ENCODE results near the gene TPPP.
A peak's percentile ranks its signal among the peaks of the same experiment; 100 is the strongest.

Gene TPPP

DNA sequence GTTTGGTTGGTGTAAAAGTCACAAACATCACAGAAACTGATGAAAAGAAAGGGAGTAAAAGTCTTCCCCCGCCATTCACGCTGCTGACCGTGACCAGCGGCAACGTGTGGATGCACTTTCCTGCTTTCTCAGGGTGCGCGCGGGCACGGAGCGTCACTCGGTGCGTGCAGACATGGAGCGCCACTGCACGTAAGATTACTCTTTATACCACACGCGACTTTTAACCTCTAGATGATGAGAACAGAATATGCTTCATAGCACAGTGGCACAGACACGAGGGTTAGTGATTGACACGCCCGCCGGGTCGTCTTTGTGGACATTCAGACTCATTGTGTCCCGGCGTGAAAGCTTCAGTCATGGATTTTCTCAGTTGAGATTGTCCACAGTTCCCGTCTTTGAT lies 65.3 kb downstream of the TPPP start:
- DNase-seq = no peak
- H4K20me1 ChIP-seq (ENCODE audit: insufficient read depth, low read length) = no peaks in the 10 kb centered on the region
- H2AFZ ChIP-seq (ENCODE audit: low read length) = no peak overlapping the region
- H3K79me2 ChIP-seq (ENCODE audit: low read length) = peaks cover 11% of the 10 kb centered on the region
- no peak overlapping the region for H3K4me3 ChIP-seq (ENCODE audit: low read length)
- no peak overlapping the region for H3K27ac ChIP-seq (ENCODE audit: low read length)
- H3K9ac ChIP-seq (ENCODE audit: low read length) = no peak overlapping the region
- no peak overlapping the region for H3K4me2 ChIP-seq (ENCODE audit: low read depth, low read length)
- H3K9me3 ChIP-seq (replicated peaks; ENCODE audit: insufficient read depth, low read length) = no peaks in the 10 kb centered on the region
- TF ChIP-seq EZH2 (optimal IDR thresholded peaks at IDR 0.05; ENCODE audit: low read depth, low read length) (no peak), EZH2phosphoT487 (IDR thresholded peaks at IDR 0.05; ENCODE audit: low read length) (no peak)
- TF ChIP-seq, protein P1, sequence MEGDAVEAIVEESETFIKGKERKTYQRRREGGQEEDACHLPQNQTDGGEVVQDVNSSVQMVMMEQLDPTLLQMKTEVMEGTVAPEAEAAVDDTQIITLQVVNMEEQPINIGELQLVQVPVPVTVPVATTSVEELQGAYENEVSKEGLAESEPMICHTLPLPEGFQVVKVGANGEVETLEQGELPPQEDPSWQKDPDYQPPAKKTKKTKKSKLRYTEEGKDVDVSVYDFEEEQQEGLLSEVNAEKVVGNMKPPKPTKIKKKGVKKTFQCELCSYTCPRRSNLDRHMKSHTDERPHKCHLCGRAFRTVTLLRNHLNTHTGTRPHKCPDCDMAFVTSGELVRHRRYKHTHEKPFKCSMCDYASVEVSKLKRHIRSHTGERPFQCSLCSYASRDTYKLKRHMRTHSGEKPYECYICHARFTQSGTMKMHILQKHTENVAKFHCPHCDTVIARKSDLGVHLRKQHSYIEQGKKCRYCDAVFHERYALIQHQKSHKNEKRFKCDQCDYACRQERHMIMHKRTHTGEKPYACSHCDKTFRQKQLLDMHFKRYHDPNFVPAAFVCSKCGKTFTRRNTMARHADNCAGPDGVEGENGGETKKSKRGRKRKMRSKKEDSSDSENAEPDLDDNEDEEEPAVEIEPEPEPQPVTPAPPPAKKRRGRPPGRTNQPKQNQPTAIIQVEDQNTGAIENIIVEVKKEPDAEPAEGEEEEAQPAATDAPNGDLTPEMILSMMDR (IDR thresholded peaks at IDR 0.05; ENCODE audit: low read length) = no peak
- no peaks in the 10 kb centered on the region for H3K9me2 ChIP-seq (replicated peaks; ENCODE audit: insufficient read depth, low read length)
- H3F3A ChIP-seq (ENCODE audit: insufficient read depth, low read length) = peaks cover 8% of the 10 kb centered on the region
- peaks cover 6% of the 10 kb centered on the region; the same call in 1 of the 2 replicates for H3K4me1 ChIP-seq (ENCODE audit: low read length)
- H3K36me3 ChIP-seq (replicated peaks; ENCODE audit: insufficient read depth, low read length) = peaks cover 9% of the 10 kb centered on the region; the same call in 1 of the 2 replicates
- no peaks in the 10 kb centered on the region for H3K27me3 ChIP-seq (replicated peaks; ENCODE audit: insufficient read depth, low read length)

GRCh38 chr5:626850-627249 lies 66.3 kb downstream of the TPPP start:
- H3K79me2 ChIP-seq (ENCODE audit: low read length) = peaks cover 11% of the 10 kb centered on the region
- TF ChIP-seq, protein P1 (IDR thresholded peaks at IDR 0.05; ENCODE audit: low read length) = peak; percentile 41
- TF ChIP-seq EZH2 (optimal IDR thresholded peaks at IDR 0.05; ENCODE audit: low read depth, low read length) = no peak
- peak; percentile 51 for DNase-seq
- H3K4me1 ChIP-seq (ENCODE audit: low read length) = peaks cover 6% of the 10 kb centered on the region; the same call in 1 of the 2 replicates
- peaks cover 8% of the 10 kb centered on the region for H3F3A ChIP-seq (ENCODE audit: insufficient read depth, low read length)
- no peak overlapping the region for H3K4me2 ChIP-seq (ENCODE audit: low read depth, low read length)
- no peak overlapping the region for H3K4me3 ChIP-seq (ENCODE audit: low read length)
- H3K36me3 ChIP-seq (replicated peaks; ENCODE audit: insufficient read depth, low read length) = peaks cover 9% of the 10 kb centered on the region
- no peaks in the 10 kb centered on the region for H3K9me3 ChIP-seq (replicated peaks; ENCODE audit: insufficient read depth, low read length)
- no peak overlapping the region for H3K27ac ChIP-seq (ENCODE audit: low read length)
- no peaks in the 10 kb centered on the region for H4K20me1 ChIP-seq (ENCODE audit: insufficient read depth, low read length)
- H3K27me3 ChIP-seq (replicated peaks; ENCODE audit: insufficient read depth, low read length) = no peaks in the 10 kb centered on the region
- H3K9ac ChIP-seq (ENCODE audit: low read length) = no peak overlapping the region
- H2AFZ ChIP-seq (ENCODE audit: low read length) = no peak overlapping the region
- H3K9me2 ChIP-seq (replicated peaks; ENCODE audit: insufficient read depth, low read length) = no peaks in the 10 kb centered on the region

DNA sequence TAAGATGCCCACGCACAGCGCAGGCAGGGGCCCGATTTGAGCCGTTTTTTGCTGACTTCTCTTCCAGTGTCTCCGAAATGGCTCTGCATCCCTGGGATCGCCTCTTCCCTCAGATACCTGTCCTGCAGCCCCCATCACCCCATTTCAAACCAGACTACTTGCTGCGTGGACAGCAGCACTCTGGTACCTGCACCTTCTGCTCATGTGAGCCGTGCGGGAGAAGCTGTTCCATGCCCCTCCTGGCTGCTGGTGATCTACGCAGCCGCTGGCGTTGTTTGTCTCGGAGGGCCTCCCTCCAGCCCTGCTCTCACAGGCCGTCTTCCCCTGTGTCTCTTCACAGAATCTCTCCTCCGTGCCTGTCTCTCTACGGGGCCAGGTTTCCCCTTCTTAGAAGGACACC lies 67.6 kb downstream of the TPPP start:
- no peak overlapping the region for H2AFZ ChIP-seq (ENCODE audit: low read length)
- no peak overlapping the region for H3K4me3 ChIP-seq (ENCODE audit: low read length)
- H4K20me1 ChIP-seq (ENCODE audit: insufficient read depth, low read length) = no peaks in the 10 kb centered on the region
- no peak for DNase-seq
- H3K79me2 ChIP-seq (ENCODE audit: low read length) = peaks cover 11% of the 10 kb centered on the region
- TF ChIP-seq EZH2 (optimal IDR thresholded peaks at IDR 0.05; ENCODE audit: low read depth, low read length) (no peak), EZH2phosphoT487 (IDR thresholded peaks at IDR 0.05; ENCODE audit: low read length) (no peak)
- TF ChIP-seq, protein P1 (IDR thresholded peaks at IDR 0.05; ENCODE audit: low read length) = no peak
- peaks cover 9% of the 10 kb centered on the region for H3K36me3 ChIP-seq (replicated peaks; ENCODE audit: insufficient read depth, low read length)
- H3K9me2 ChIP-seq (replicated peaks; ENCODE audit: insufficient read depth, low read length) = no peaks in the 10 kb centered on the region
- H3F3A ChIP-seq (ENCODE audit: insufficient read depth, low read length) = peaks cover 8% of the 10 kb centered on the region
- peaks cover 6% of the 10 kb centered on the region; the same call in 1 of the 2 replicates for H3K4me1 ChIP-seq (ENCODE audit: low read length)
- H3K9me3 ChIP-seq (replicated peaks; ENCODE audit: insufficient read depth, low read length) = no peaks in the 10 kb centered on the region
- no peaks in the 10 kb centered on the region for H3K27me3 ChIP-seq (replicated peaks; ENCODE audit: insufficient read depth, low read length)
- H3K9ac ChIP-seq (ENCODE audit: low read length) = no peak overlapping the region
- no peak overlapping the region for H3K4me2 ChIP-seq (ENCODE audit: low read depth, low read length)
- H3K27ac ChIP-seq (ENCODE audit: low read length) = no peak overlapping the region
